ENCODE measurements around the gene KLF14.

GRCh38 chr7:130700760-130701159, 33.2 kb downstream of the KLF14 start:
- no peak for TF ChIP-seq CTCF (IDR thresholded peaks at IDR 0.05; ENCODE audit: insufficient read depth, low read depth, low read length)
- no peak for TF ChIP-seq EZH2 (IDR thresholded peaks at IDR 0.05; ENCODE audit: insufficient read depth, low read length)
